Right ventricle myocardium superior (tissue), 1 donor: ENCODE results near the gene SLC13A2. TPM values are rescaled to one million over a fixed set of nuclear protein-coding genes. Genes with fewer than 3 reads are reported as not detected.

ENCODE experiments used
- ATAC-seq: fragments of 200-7000 bp; cut with Tn5 transposase; one replicate; pipeline ENCODE4 v1.9.1; 2020; ENCODE audit warnings: mild to moderate bottlenecking; ENCODE audit not compliant: poor library complexity
- DNase-seq: peaks from one replicate; pipeline ENCODE4 v3.0.0-alpha.2; 2020
- intact Hi-C: fragments of 100-400 bp; cut with DNase I; formaldehyde crosslinking; loops from one replicate; pipeline ENCODE4 v1.11.2; 2022
- total RNA-seq: library from RNA; stranded (reverse); fragmentation: NEBNext Ultra II Directional; extraction: Animal tissue kit (Norgen Biotek cat#: 25700); gene quantifications from one replicate; pipeline ENCODE4 v1.2.1, GENCODE V29; 2021
- donor health status: DM: no; HTN: yes; CAD: no; lungs with severe emphysema.

The SLC13A2 gene
- total RNA-seq, 1 donor from 2014 or later, result not detected

DNA sequence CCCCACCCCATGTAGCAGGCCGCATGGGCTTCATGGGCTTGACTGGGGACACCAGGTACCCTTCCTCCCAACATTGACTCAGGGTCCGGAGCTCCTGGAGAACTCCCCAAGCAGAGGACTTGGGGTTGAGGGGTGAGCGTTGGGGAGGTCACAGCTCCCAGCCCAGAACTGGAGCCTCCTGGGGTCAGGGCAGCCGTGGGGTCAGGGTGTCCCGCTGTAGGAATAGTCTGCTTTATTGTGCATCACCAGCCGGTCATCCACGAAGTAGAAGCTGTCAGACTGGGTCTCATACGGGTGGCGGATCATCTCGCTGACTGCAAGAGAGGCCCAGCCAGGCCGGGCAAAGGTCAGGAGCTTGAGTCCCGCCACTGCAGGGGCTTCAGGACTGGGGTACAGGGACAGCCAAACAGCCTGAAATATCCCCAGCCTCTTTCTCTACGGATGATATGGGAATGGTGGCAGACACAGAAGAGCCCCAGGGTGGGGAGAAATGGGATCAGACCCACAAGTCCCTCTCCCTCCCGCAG lies 73.7 kb downstream of the SLC13A2 start:
- intact Hi-C loops, result loop anchor here (5.0 kb wide), 1 partner anchor 65 kb away; the partner anchor contains the start of gene RSKR
- ATAC-seq (no peak), DNase-seq (no peak)

Other genes with a start within 250 kb of the SLC13A2 start
- gene TMEM97, start 154.4 kb upstream of the SLC13A2 start, total RNA-seq, result 2.0 TPM
- gene IFT20, start 138.2 kb upstream of the SLC13A2 start, total RNA-seq, result 11.2 TPM
- gene TNFAIP1, start 137.9 kb upstream of the SLC13A2 start, total RNA-seq, result 33.8 TPM
- 158 TPM for gene POLDIP2, start 116.1 kb upstream of the SLC13A2 start, total RNA-seq
- not detected for gene SEBOX, start 108.4 kb upstream of the SLC13A2 start, total RNA-seq
- 30.2 TPM for gene VTN, start 103.3 kb upstream of the SLC13A2 start, total RNA-seq
- gene SARM1, start 102.0 kb upstream of the SLC13A2 start, total RNA-seq, result 5.0 TPM
- 6.3 TPM for gene SLC46A1, start 67.4 kb upstream of the SLC13A2 start, total RNA-seq
- gene FOXN1, start 32.7 kb downstream of the SLC13A2 start, total RNA-seq, result not detected
- 22.6 TPM for gene UNC119, start 79.0 kb downstream of the SLC13A2 start, total RNA-seq
- 33.4 TPM for gene PIGS, start 97.9 kb downstream of the SLC13A2 start, total RNA-seq
- gene ALDOC, start 103.3 kb downstream of the SLC13A2 start, total RNA-seq, result 353 TPM
- 1.1 TPM for gene SPAG5, start 125.4 kb downstream of the SLC13A2 start, total RNA-seq
- gene RSKR, start 140.5 kb downstream of the SLC13A2 start, total RNA-seq, result 4.8 TPM
- gene BLTP2, start 171.5 kb downstream of the SLC13A2 start, total RNA-seq, result 69.2 TPM
- gene SDF2, start 188.3 kb downstream of the SLC13A2 start, total RNA-seq, result 26.4 TPM
- 38.8 TPM for gene SUPT6H, start 188.6 kb downstream of the SLC13A2 start, total RNA-seq
- gene PROCA1, start 238.2 kb downstream of the SLC13A2 start, total RNA-seq, result 1.3 TPM
- gene RAB34, start 244.2 kb downstream of the SLC13A2 start, total RNA-seq, result 14.5 TPM
- gene RPL23A, start 246.3 kb downstream of the SLC13A2 start, total RNA-seq, result 858 TPM